ENCODE results near the gene LRWD1. TPM values are rescaled to one million over a fixed set of nuclear protein-coding genes. Genes with fewer than 3 reads are reported as not detected.
"Not testable (repeated sequence)": the region's sequence is repeated elsewhere in the genome, so short reads cannot be mapped to it uniquely, and the experiment has no call there.

LRWD1 gene
- polyA plus RNA-seq, 2 donors, result 6.3 to 9.5 TPM

- not testable (repeated sequence) for H3K4me1 ChIP-seq (ENCODE audit: control insufficient read depth in 2 of 2, insufficient read depth in 2 of 2, low read length in 1 of 2); H3K27ac ChIP-seq (ENCODE audit: low read depth in 2 of 2, low read length in 1 of 2); H3K9me3 ChIP-seq (ENCODE audit: control insufficient read depth in 2 of 2, insufficient read depth in 1 of 2, low read depth in 1 of 2, low read length in 1 of 2); H3K27me3 ChIP-seq (ENCODE audit: control insufficient read depth in 1 of 2, insufficient read depth in 2 of 2, low read length in 2 of 2); H3K4me3 ChIP-seq (ENCODE audit: low read depth in 1 of 2, low read length in 2 of 2); H3K36me3 ChIP-seq (ENCODE audit: control insufficient read depth in 2 of 2, insufficient read depth in 2 of 2, low read length in 1 of 2)
- WGBS, 2 donors, result 39 to 48% methylated on average over 4 to 8 of the region's 15 CpGs
These were observed 29.2 kb downstream of the LRWD1 start for GRCh38 chr7:102494026-102494425.

- H3K27me3 ChIP-seq (ENCODE audit: control insufficient read depth in 1 of 2, insufficient read depth in 2 of 2, low read length in 2 of 2); H3K4me3 ChIP-seq (ENCODE audit: low read depth in 1 of 2, low read length in 2 of 2); H3K9me3 ChIP-seq (ENCODE audit: control insufficient read depth in 2 of 2, insufficient read depth in 1 of 2, low read depth in 1 of 2, low read length in 1 of 2); H3K27ac ChIP-seq (ENCODE audit: low read depth in 2 of 2, low read length in 1 of 2); H3K4me1 ChIP-seq (ENCODE audit: control insufficient read depth in 2 of 2, insufficient read depth in 2 of 2, low read length in 1 of 2); H3K36me3 ChIP-seq (ENCODE audit: control insufficient read depth in 2 of 2, insufficient read depth in 2 of 2, low read length in 1 of 2): not testable (repeated sequence)
- no CpG with 5 or more reads among the region's 67 CpGs for WGBS, 2 donors
These were observed 29.8 kb downstream of the LRWD1 start for GRCh38 chr7:102494473-102495149.

GRCh38 chr7:102496861-102497260 is 32.1 kb downstream of the LRWD1 start:
- not testable (repeated sequence) for H3K27me3 ChIP-seq (ENCODE audit: control insufficient read depth in 1 of 2, insufficient read depth in 2 of 2, low read length in 2 of 2); H3K4me1 ChIP-seq (ENCODE audit: control insufficient read depth in 2 of 2, insufficient read depth in 2 of 2, low read length in 1 of 2); H3K4me3 ChIP-seq (ENCODE audit: low read depth in 1 of 2, low read length in 2 of 2); H3K27ac ChIP-seq (ENCODE audit: low read depth in 2 of 2, low read length in 1 of 2); H3K9me3 ChIP-seq (ENCODE audit: control insufficient read depth in 2 of 2, insufficient read depth in 1 of 2, low read depth in 1 of 2, low read length in 1 of 2); H3K36me3 ChIP-seq (ENCODE audit: control insufficient read depth in 2 of 2, insufficient read depth in 2 of 2, low read length in 1 of 2)
- WGBS, 2 donors, result 70 to 80% methylated on average over 3 of the region's 10 CpGs

- 78 to 83% methylated on average over 1 of the region's 5 CpGs for WGBS, 2 donors
- H3K27ac ChIP-seq (ENCODE audit: low read depth in 2 of 2, low read length in 1 of 2); H3K9me3 ChIP-seq (ENCODE audit: control insufficient read depth in 2 of 2, insufficient read depth in 1 of 2, low read depth in 1 of 2, low read length in 1 of 2); H3K4me1 ChIP-seq (ENCODE audit: control insufficient read depth in 2 of 2, insufficient read depth in 2 of 2, low read length in 1 of 2); H3K27me3 ChIP-seq (ENCODE audit: control insufficient read depth in 1 of 2, insufficient read depth in 2 of 2, low read length in 2 of 2); H3K4me3 ChIP-seq (ENCODE audit: low read depth in 1 of 2, low read length in 2 of 2); H3K36me3 ChIP-seq (ENCODE audit: control insufficient read depth in 2 of 2, insufficient read depth in 2 of 2, low read length in 1 of 2): not testable (repeated sequence)
These were observed 32.5 kb downstream of the LRWD1 start for GRCh38 chr7:102497308-102497707.

- not testable (repeated sequence) for H3K9me3 ChIP-seq (ENCODE audit: control insufficient read depth in 2 of 2, insufficient read depth in 1 of 2, low read depth in 1 of 2, low read length in 1 of 2); H3K27me3 ChIP-seq (ENCODE audit: control insufficient read depth in 1 of 2, insufficient read depth in 2 of 2, low read length in 2 of 2); H3K36me3 ChIP-seq (ENCODE audit: control insufficient read depth in 2 of 2, insufficient read depth in 2 of 2, low read length in 1 of 2); H3K4me1 ChIP-seq (ENCODE audit: control insufficient read depth in 2 of 2, insufficient read depth in 2 of 2, low read length in 1 of 2); H3K27ac ChIP-seq (ENCODE audit: low read depth in 2 of 2, low read length in 1 of 2); H3K4me3 ChIP-seq (ENCODE audit: low read depth in 1 of 2, low read length in 2 of 2)
- WGBS, 2 donors, result 87 to 90% methylated on average over 11 of the region's 16 CpGs
These were observed 33.5 kb downstream of the LRWD1 start for GRCh38 chr7:102498321-102498720.

- H3K36me3 ChIP-seq (ENCODE audit: control insufficient read depth in 2 of 2, insufficient read depth in 2 of 2, low read length in 1 of 2); H3K4me3 ChIP-seq (ENCODE audit: low read depth in 1 of 2, low read length in 2 of 2); H3K27me3 ChIP-seq (ENCODE audit: control insufficient read depth in 1 of 2, insufficient read depth in 2 of 2, low read length in 2 of 2); H3K27ac ChIP-seq (ENCODE audit: low read depth in 2 of 2, low read length in 1 of 2); H3K9me3 ChIP-seq (ENCODE audit: control insufficient read depth in 2 of 2, insufficient read depth in 1 of 2, low read depth in 1 of 2, low read length in 1 of 2); H3K4me1 ChIP-seq (ENCODE audit: control insufficient read depth in 2 of 2, insufficient read depth in 2 of 2, low read length in 1 of 2): not testable (repeated sequence)
- WGBS, 2 donors, result no CpG with 5 or more reads among the region's 12 CpGs
These were observed 38.4 kb downstream of the LRWD1 start for GRCh38 chr7:102503141-102503540.

- not testable (repeated sequence) for H3K36me3 ChIP-seq (ENCODE audit: control insufficient read depth in 2 of 2, insufficient read depth in 2 of 2, low read length in 1 of 2); H3K9me3 ChIP-seq (ENCODE audit: control insufficient read depth in 2 of 2, insufficient read depth in 1 of 2, low read depth in 1 of 2, low read length in 1 of 2); H3K27me3 ChIP-seq (ENCODE audit: control insufficient read depth in 1 of 2, insufficient read depth in 2 of 2, low read length in 2 of 2); H3K4me1 ChIP-seq (ENCODE audit: control insufficient read depth in 2 of 2, insufficient read depth in 2 of 2, low read length in 1 of 2); H3K27ac ChIP-seq (ENCODE audit: low read depth in 2 of 2, low read length in 1 of 2); H3K4me3 ChIP-seq (ENCODE audit: low read depth in 1 of 2, low read length in 2 of 2)
- 73 to 77% methylated on average over 5 of the region's 24 CpGs for WGBS, 2 donors
These were observed 40.8 kb downstream of the LRWD1 start for GRCh38 chr7:102505298-102506185.

GRCh38 chr7:102507410-102508088 is 42.8 kb downstream of the LRWD1 start:
- 89 to 96% methylated on average over 2 of the region's 8 CpGs for WGBS, 2 donors
- not testable (repeated sequence) for H3K27me3 ChIP-seq (ENCODE audit: control insufficient read depth in 1 of 2, insufficient read depth in 2 of 2, low read length in 2 of 2); H3K27ac ChIP-seq (ENCODE audit: low read depth in 2 of 2, low read length in 1 of 2); H3K36me3 ChIP-seq (ENCODE audit: control insufficient read depth in 2 of 2, insufficient read depth in 2 of 2, low read length in 1 of 2); H3K4me1 ChIP-seq (ENCODE audit: control insufficient read depth in 2 of 2, insufficient read depth in 2 of 2, low read length in 1 of 2); H3K4me3 ChIP-seq (ENCODE audit: low read depth in 1 of 2, low read length in 2 of 2); H3K9me3 ChIP-seq (ENCODE audit: control insufficient read depth in 2 of 2, insufficient read depth in 1 of 2, low read depth in 1 of 2, low read length in 1 of 2)

GRCh38 chr7:102510575-102510974 is 45.8 kb downstream of the LRWD1 start:
- H3K27me3 ChIP-seq (ENCODE audit: control insufficient read depth in 1 of 2, insufficient read depth in 2 of 2, low read length in 2 of 2); H3K4me1 ChIP-seq (ENCODE audit: control insufficient read depth in 2 of 2, insufficient read depth in 2 of 2, low read length in 1 of 2); H3K36me3 ChIP-seq (ENCODE audit: control insufficient read depth in 2 of 2, insufficient read depth in 2 of 2, low read length in 1 of 2); H3K27ac ChIP-seq (ENCODE audit: low read depth in 2 of 2, low read length in 1 of 2); H3K4me3 ChIP-seq (ENCODE audit: low read depth in 1 of 2, low read length in 2 of 2); H3K9me3 ChIP-seq (ENCODE audit: control insufficient read depth in 2 of 2, insufficient read depth in 1 of 2, low read depth in 1 of 2, low read length in 1 of 2): not testable (repeated sequence)
- 67 to 73% methylated on average over 4 of the region's 8 CpGs for whole genome bisulfite sequencing, 2 donors
